HUDEP-2 (cell line): ENCODE results near the gene SALL2.

Source experiments
- DNase-seq, 76 experiments: peaks; one replicate each; lab custom pipeline; 2025; ENCODE audit not compliant: unreplicated experiment in 76 of 76; lab: John Stamatoyannopoulos, UW

The SALL2 gene

GRCh38 chr14:21528381-21529348, 2.5 kb upstream of the SALL2 start:
- peak in 8 of 76 experiments; percentile 3 to 37 (median 12) for DNase-seq

- no peak for DNase-seq
Observed at GRCh38 chr14:21527318-21527679, 1.2 kb upstream of the SALL2 start.

GRCh38 chr14:21526672-21527317, 649 bp upstream of the SALL2 start:
- no peak for DNase-seq

- no peak for DNase-seq
Observed at GRCh38 chr14:21525571-21525961, 580 bp downstream of the SALL2 start.

GRCh38 chr14:21524575-21525490, 1.3 kb downstream of the SALL2 start:
- no peak for DNase-seq

GRCh38 chr14:21523203-21523602, 2.9 kb downstream of the SALL2 start:
- no peak for DNase-seq

- no peak for DNase-seq
Observed at GRCh38 chr14:21521501-21521900, 4.6 kb downstream of the SALL2 start.

GRCh38 chr14:21520767-21521166, 5.4 kb downstream of the SALL2 start:
- no peak for DNase-seq

- no peak for DNase-seq
Observed at GRCh38 chr14:21518725-21519124, 7.4 kb downstream of the SALL2 start.

GRCh38 chr14:21514341-21514740, 11.8 kb downstream of the SALL2 start:
- no peak for DNase-seq

GRCh38 chr14:21510735-21511657, 15.2 kb downstream of the SALL2 start, which contains the start of gene METTL3:
Gene METTL3, minus strand, starts transcription at chr14:21511340. Its CDS starts 117 bp downstream, at chr14:21511223.
- peak; percentile 34 to 98 (median 94) for DNase-seq

- DNase-seq: no peak
Observed at GRCh38 chr14:21509432-21510143, 16.6 kb downstream of the SALL2 start.

GRCh38 chr14:21506557-21506956, 19.6 kb downstream of the SALL2 start:
- DNase-seq: no peak

GRCh38 chr14:21505012-21505553, 21.1 kb downstream of the SALL2 start:
- peak in 5 of 76 experiments; percentile 6 to 24 (median 8) for DNase-seq

- no peak for DNase-seq
Observed at GRCh38 chr14:21503376-21503775, 22.8 kb downstream of the SALL2 start.

- no peak for DNase-seq
Observed at GRCh38 chr14:21501568-21501967, 24.6 kb downstream of the SALL2 start.

GRCh38 chr14:21498540-21499526, 27.3 kb downstream of the SALL2 start:
- DNase-seq: peak in 25 of 76 experiments; percentile 1 to 54 (median 24)

- no peak for DNase-seq
Observed at GRCh38 chr14:21496453-21496852, 29.7 kb downstream of the SALL2 start.
